Measurements from ENCODE around the gene PRR4. TPM values are rescaled to one million over a fixed set of nuclear protein-coding genes. Genes with fewer than 3 reads are reported as not detected.

The PRR4 gene, protein sequence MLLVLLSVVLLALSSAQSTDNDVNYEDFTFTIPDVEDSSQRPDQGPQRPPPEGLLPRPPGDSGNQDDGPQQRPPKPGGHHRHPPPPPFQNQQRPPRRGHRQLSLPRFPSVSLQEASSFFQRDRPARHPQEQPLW
- 1.1 TPM in 1 of 2 replicates, not detected in the other for total RNA-seq (2014; rRNA removed; shearing (Covaris generic))
- 1.8 and 3.9 TPM in 2 replicates for polyA plus RNA-seq (2016; fragmentation: Nextera tagmentation; extraction: Ambion mirVana)

DNA sequence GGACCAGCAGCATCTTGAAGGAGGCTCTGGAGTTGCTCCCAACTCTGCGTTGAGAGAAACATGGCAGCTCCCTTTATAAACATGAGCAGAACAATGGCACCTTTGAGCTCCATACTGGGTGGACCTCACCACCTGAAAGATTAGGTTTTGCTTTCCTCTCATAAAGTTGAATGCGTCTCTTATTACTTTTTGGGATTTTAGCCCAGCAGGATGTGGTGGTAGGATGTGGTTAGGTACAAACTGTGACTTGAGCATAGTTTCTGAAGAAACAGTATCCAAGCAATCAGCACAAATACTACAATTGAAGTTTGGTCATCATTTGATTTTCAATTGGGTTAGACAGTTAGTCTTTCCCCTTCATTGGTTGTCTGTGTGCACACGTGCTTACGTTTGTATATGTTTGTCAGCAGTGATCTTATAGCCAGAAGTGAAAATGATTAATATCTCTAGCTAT is at the start of gene PRR4:
Gene PRR4 (minus strand): TSS at position 51 of the 454 bp plus-strand sequence. CDS start 38 bp downstream, at position 13.
- H3K9me3 ChIP-seq (ENCODE audit: low read depth), result no peaks in the 10 kb centered on the region
- no peaks in the 10 kb centered on the region for H3K36me3 ChIP-seq (ENCODE audit: low read depth)
- no peak within 1 kb of the TSS for H3K4me3 ChIP-seq
- no peaks in the 10 kb centered on the region for H3K79me2 ChIP-seq (ENCODE audit: insufficient read depth)
- in situ Hi-C loops (cut with MboI), result no loop called here
- H3K9me2 ChIP-seq (ENCODE audit: insufficient read depth), result no peaks in the 10 kb centered on the region
- H3K27me3 ChIP-seq (replicated peaks; ENCODE audit: insufficient read depth), result no peaks in the 10 kb centered on the region
- H3K4me1 ChIP-seq (ENCODE audit: insufficient read depth), result no peaks in the 10 kb centered on the region
- no peak for DNase-seq
- no peaks in the 10 kb centered on the region for H4K20me1 ChIP-seq (ENCODE audit: insufficient read depth)
- no peak within 1 kb of the TSS for H3K9ac ChIP-seq
- no peak within 1 kb of the TSS for H2AFZ ChIP-seq
- no peak for TF ChIP-seq EZH2 (IDR thresholded peaks at IDR 0.05; ENCODE audit: insufficient read depth, poor library complexity, severe bottlenecking)
- no peak for TF ChIP-seq EZH2phosphoT487 (IDR thresholded peaks at IDR 0.05; ENCODE audit: insufficient read depth, low read depth)
- H3K4me2 ChIP-seq (ENCODE audit: unreplicated experiment), result no peak within 1 kb of the TSS
- no peaks in the 10 kb centered on the region for H3F3A ChIP-seq (ENCODE audit: insufficient read depth)
- no peak within 1 kb of the TSS for H3K27ac ChIP-seq
- WGBS, 2 experiments (ENCODE audit: low coverage in 1 of 2, low lambda C conversion rate in 2 of 2, missing lambda C conversion rate in 2 of 2), result 96 to 98% methylated on average over 4 of the region's 4 CpGs

DNA sequence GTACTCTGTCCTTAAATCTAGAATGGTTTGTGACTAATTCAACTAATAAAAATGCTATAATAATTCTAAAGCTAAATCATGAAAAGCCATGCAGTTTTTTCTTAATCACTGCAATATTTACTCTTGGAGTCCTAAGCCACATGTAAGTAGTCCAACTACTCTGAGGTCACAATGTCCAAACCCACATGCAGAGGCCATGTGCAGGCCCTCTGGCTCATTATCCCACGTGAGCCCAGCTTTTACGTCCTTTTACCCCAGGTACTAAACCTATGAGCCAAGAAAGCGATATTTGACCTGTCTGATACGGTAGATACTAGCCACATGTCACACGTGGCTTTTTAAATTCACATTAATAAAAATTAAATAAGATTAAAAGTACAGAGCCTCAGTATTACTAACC is 47.6 kb upstream of the PRR4 start:
- Histone ChIP-seq H4K20me1 (ENCODE audit: insufficient read depth) (no peaks in the 10 kb centered on the region), H3K9me3 (ENCODE audit: low read depth) (no peaks in the 10 kb centered on the region), H3K27ac (no peak overlapping the region), H3K9me2 (ENCODE audit: insufficient read depth) (no peaks in the 10 kb centered on the region), H3K9ac (no peak overlapping the region), H3K4me1 (ENCODE audit: insufficient read depth) (no peaks in the 10 kb centered on the region), H3K27me3 (replicated peaks; ENCODE audit: insufficient read depth) (no peaks in the 10 kb centered on the region), H3K4me2 (ENCODE audit: unreplicated experiment) (no peak overlapping the region), H3K36me3 (ENCODE audit: low read depth) (no peaks in the 10 kb centered on the region), H3K79me2 (ENCODE audit: insufficient read depth) (no peaks in the 10 kb centered on the region), H3K4me3 (no peak overlapping the region), H3F3A (ENCODE audit: insufficient read depth) (no peaks in the 10 kb centered on the region), H2AFZ (no peak overlapping the region)
- no peak for DNase-seq
- in situ Hi-C loops (cut with MboI), result no loop called here
- WGBS, 2 experiments (ENCODE audit: low coverage in 1 of 2, low lambda C conversion rate in 2 of 2, missing lambda C conversion rate in 2 of 2), result 88% methylated on average over 5 of the region's 5 CpGs
- no peak for TF ChIP-seq EZH2phosphoT487 (IDR thresholded peaks at IDR 0.05; ENCODE audit: insufficient read depth, low read depth)
- TF ChIP-seq EZH2 (IDR thresholded peaks at IDR 0.05; ENCODE audit: insufficient read depth, poor library complexity, severe bottlenecking), result no peak

DNA sequence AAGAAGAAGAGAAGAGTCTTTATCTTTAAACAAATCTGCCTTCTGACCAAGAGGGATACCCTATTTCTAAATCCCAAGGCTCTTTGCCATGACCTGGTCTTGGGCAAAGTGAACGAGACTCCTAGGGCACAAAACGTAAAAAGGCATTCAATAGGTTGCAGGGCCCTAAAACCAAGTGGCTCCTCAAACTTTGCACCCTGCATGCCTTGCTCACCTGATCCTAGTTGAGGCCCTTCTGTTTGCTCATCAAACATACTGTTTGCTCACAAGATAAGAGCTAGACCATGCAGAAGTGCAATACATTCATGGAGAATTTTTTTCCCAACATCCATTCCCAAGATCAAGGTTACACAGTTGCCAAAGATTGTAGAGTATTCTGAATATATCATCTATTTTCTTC is 42.7 kb upstream of the PRR4 start:
- Histone ChIP-seq H3K9me3 (ENCODE audit: low read depth) (no peaks in the 10 kb centered on the region), H3F3A (ENCODE audit: insufficient read depth) (no peaks in the 10 kb centered on the region), H3K79me2 (ENCODE audit: insufficient read depth) (no peaks in the 10 kb centered on the region), H3K27me3 (replicated peaks; ENCODE audit: insufficient read depth) (no peaks in the 10 kb centered on the region), H3K9me2 (ENCODE audit: insufficient read depth) (no peaks in the 10 kb centered on the region), H4K20me1 (ENCODE audit: insufficient read depth) (no peaks in the 10 kb centered on the region), H3K36me3 (ENCODE audit: low read depth) (no peaks in the 10 kb centered on the region), H3K9ac (no peak overlapping the region), H3K27ac (no peak overlapping the region), H2AFZ (no peak overlapping the region), H3K4me2 (ENCODE audit: unreplicated experiment) (no peak overlapping the region), H3K4me1 (ENCODE audit: insufficient read depth) (no peaks in the 10 kb centered on the region), H3K4me3 (no peak overlapping the region)
- in situ Hi-C loops (cut with MboI), result no loop called here
- no peak for DNase-seq
- TF ChIP-seq EZH2phosphoT487 (IDR thresholded peaks at IDR 0.05; ENCODE audit: insufficient read depth, low read depth), result no peak
- no peak for TF ChIP-seq EZH2 (IDR thresholded peaks at IDR 0.05; ENCODE audit: insufficient read depth, poor library complexity, severe bottlenecking)
- 97 to 98% methylated on average over 2 of the region's 2 CpGs for WGBS, 2 experiments (ENCODE audit: low coverage in 1 of 2, low lambda C conversion rate in 2 of 2, missing lambda C conversion rate in 2 of 2)

DNA sequence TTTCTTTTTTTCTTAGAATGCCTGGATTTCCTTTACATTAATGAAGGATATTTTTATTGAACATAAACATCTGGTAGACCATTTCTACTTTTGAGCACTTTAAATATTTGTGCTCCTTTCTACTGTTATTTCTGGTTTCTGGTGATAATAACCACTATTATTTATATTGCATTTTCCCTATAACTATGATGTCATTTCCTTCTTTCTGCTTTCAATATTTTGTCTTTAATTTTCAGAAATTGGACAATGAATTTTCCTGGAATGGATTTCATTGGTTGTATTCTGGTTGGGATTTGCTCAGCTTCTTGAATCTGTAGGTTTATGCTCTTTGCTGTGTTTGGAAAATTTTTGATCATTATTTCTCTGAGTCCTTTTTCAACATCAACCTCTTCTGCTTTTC is 40.0 kb upstream of the PRR4 start:
- H2AFZ ChIP-seq, result no peak overlapping the region

More for the DNA sequence above, 40.0 kb upstream of the PRR4 start:
- Histone ChIP-seq H3K9ac (no peak overlapping the region), H3K27ac (no peak overlapping the region), H4K20me1 (ENCODE audit: insufficient read depth) (no peaks in the 10 kb centered on the region), H3K27me3 (replicated peaks; ENCODE audit: insufficient read depth) (no peaks in the 10 kb centered on the region), H3K4me3 (no peak overlapping the region), H3K9me2 (ENCODE audit: insufficient read depth) (no peaks in the 10 kb centered on the region), H3K9me3 (ENCODE audit: low read depth) (no peaks in the 10 kb centered on the region), H3K4me1 (ENCODE audit: insufficient read depth) (no peaks in the 10 kb centered on the region), H3F3A (ENCODE audit: insufficient read depth) (no peaks in the 10 kb centered on the region), H3K36me3 (ENCODE audit: low read depth) (no peaks in the 10 kb centered on the region), H3K79me2 (ENCODE audit: insufficient read depth) (no peaks in the 10 kb centered on the region), H3K4me2 (ENCODE audit: unreplicated experiment) (no peak overlapping the region)
- in situ Hi-C loops (cut with MboI), result no loop called here
- TF ChIP-seq EZH2 (IDR thresholded peaks at IDR 0.05; ENCODE audit: insufficient read depth, poor library complexity, severe bottlenecking) (no peak), EZH2phosphoT487 (IDR thresholded peaks at IDR 0.05; ENCODE audit: insufficient read depth, low read depth) (no peak)
- no peak for DNase-seq
